ENCODE results near the gene TRPV3.

The TRPV3 gene

GRCh38 chr17:3546521-3546920, 11.1 kb downstream of the TRPV3 start:
- no peak for DNase-seq (ENCODE audit: low read depth)

- DNase-seq (ENCODE audit: low read depth), result no peak
These were observed 12.5 kb downstream of the TRPV3 start for GRCh38 chr17:3545151-3545550.

- no peak for DNase-seq (ENCODE audit: low read depth)
These were observed 13.2 kb downstream of the TRPV3 start for GRCh38 chr17:3544365-3544764.

- DNase-seq (ENCODE audit: low read depth), result no peak
These were observed 14.2 kb downstream of the TRPV3 start for GRCh38 chr17:3543453-3543852.

GRCh38 chr17:3542410-3543088, 15.1 kb downstream of the TRPV3 start:
- DNase-seq (ENCODE audit: low read depth), result no peak

- no peak for DNase-seq (ENCODE audit: low read depth)
These were observed 17.6 kb downstream of the TRPV3 start for GRCh38 chr17:3539881-3540540.

GRCh38 chr17:3536716-3537115, 20.9 kb downstream of the TRPV3 start:
- DNase-seq (ENCODE audit: low read depth), result no peak

- no peak for DNase-seq (ENCODE audit: low read depth)
These were observed 22.2 kb downstream of the TRPV3 start for GRCh38 chr17:3535253-3535995.

- DNase-seq (ENCODE audit: low read depth), result no peak
These were observed 22.7 kb downstream of the TRPV3 start for GRCh38 chr17:3534881-3535252.

- DNase-seq (ENCODE audit: low read depth), result no peak
These were observed 23.9 kb downstream of the TRPV3 start for GRCh38 chr17:3533752-3534151.

GRCh38 chr17:3532859-3533142, 24.8 kb downstream of the TRPV3 start:
- DNase-seq (ENCODE audit: low read depth), result no peak

- no peak for DNase-seq (ENCODE audit: low read depth)
These were observed 25.3 kb downstream of the TRPV3 start for GRCh38 chr17:3532106-3532858.

- no peak for DNase-seq (ENCODE audit: low read depth)
These were observed 26.1 kb downstream of the TRPV3 start for GRCh38 chr17:3531266-3532101.

GRCh38 chr17:3529817-3530741, 27.5 kb downstream of the TRPV3 start:
- no peak for DNase-seq (ENCODE audit: low read depth)

GRCh38 chr17:3528880-3529511, 28.6 kb downstream of the TRPV3 start:
- DNase-seq (ENCODE audit: low read depth), result no peak

GRCh38 chr17:3528403-3528851, 29.2 kb downstream of the TRPV3 start:
- DNase-seq (ENCODE audit: low read depth), result no peak

- no peak for DNase-seq (ENCODE audit: low read depth)
These were observed 29.7 kb downstream of the TRPV3 start for GRCh38 chr17:3527896-3528295.

GRCh38 chr17:3527468-3527867, 30.1 kb downstream of the TRPV3 start:
- DNase-seq (ENCODE audit: low read depth), result no peak

GRCh38 chr17:3526971-3527370, 30.6 kb downstream of the TRPV3 start:
- DNase-seq (ENCODE audit: low read depth), result no peak

- no peak for DNase-seq (ENCODE audit: low read depth)
These were observed 31.1 kb downstream of the TRPV3 start for GRCh38 chr17:3526491-3526890.

Measured in HS-27A (cell line).